ENCODE measurements around the gene TNNI2. TPM values are rescaled to one million over a fixed set of nuclear protein-coding genes. Genes with fewer than 3 reads are reported as not detected.
A peak's percentile ranks its signal among the peaks of the same experiment; 100 is the strongest.

TNNI2 gene
- total RNA-seq, 2 experiments from 2014 or later, result 2.5 to 14.3 TPM

GRCh38 chr11:1848640-1849430 lies 10.1 kb downstream of the TNNI2 start:
- H3K9me3 ChIP-seq (ENCODE audit: low read length), result no peaks in the 10 kb centered on the region
- no peak overlapping the region for H3K27ac ChIP-seq (ENCODE audit: low read depth, low read length, poor library complexity, severe bottlenecking)
- TF ChIP-seq CTCF (conservative IDR thresholded peaks at IDR 0.05; ENCODE audit: low read length) (no peak), EZH2phosphoT487 (IDR thresholded peaks at IDR 0.05; ENCODE audit: borderline replicate concordance, low read depth, low read length) (no peak)
- intact Hi-C loops (cut with micrococcal nuclease; ENCODE audit: unreplicated experiment), result no loop called here
- H3K4me3 ChIP-seq (ENCODE audit: low read depth, low read length, poor library complexity, severe bottlenecking), result no peak overlapping the region
- no TSS peak for BruUV-seq (replicated peaks)
- H3K4me2 ChIP-seq (ENCODE audit: low read length), result no peak overlapping the region
- peaks cover 9% of the 10 kb centered on the region for H3K79me2 ChIP-seq (ENCODE audit: insufficient read depth, low read depth, low read length)
- DNase-seq (ENCODE audit: low spot score), result no peak
- no peak overlapping the region for H2AFZ ChIP-seq (ENCODE audit: low read length)
- no peaks in the 10 kb centered on the region for H3K36me3 ChIP-seq (ENCODE audit: insufficient read depth, low read length)
- H4K20me1 ChIP-seq (ENCODE audit: insufficient read depth, low read length), result no peaks in the 10 kb centered on the region
- ChIA-PET POLR2A (interaction anchor here (0.7 kb wide), 1 partner anchor 34 kb away, joined by 3 read pairs; no protein-coding TSS in a partner anchor), CTCF (ENCODE audit: unreplicated experiment) (no interaction called here)
- H3K4me1 ChIP-seq (ENCODE audit: insufficient read depth, low read length, poor library complexity, severe bottlenecking), result peaks cover 49% of the 10 kb centered on the region
- H3K9me2 ChIP-seq (ENCODE audit: insufficient read depth, low read length), result no peaks in the 10 kb centered on the region

- H4K20me1 ChIP-seq (ENCODE audit: insufficient read depth, low read length), result peaks cover 10% of the 10 kb centered on the region
- H3K4me3 ChIP-seq (ENCODE audit: low read depth, low read length, poor library complexity, severe bottlenecking), result peak overlapping the region; percentile 93
- peak overlapping the region; percentile 85 for H3K4me2 ChIP-seq (ENCODE audit: low read length)
- peak overlapping the region; percentile 96 for H3K27ac ChIP-seq (ENCODE audit: low read depth, low read length, poor library complexity, severe bottlenecking)
- no TSS peak for BruUV-seq (replicated peaks)
- no peak for TF ChIP-seq EZH2phosphoT487 (IDR thresholded peaks at IDR 0.05; ENCODE audit: borderline replicate concordance, low read depth, low read length)
- H3K9me3 ChIP-seq (ENCODE audit: low read length), result no peaks in the 10 kb centered on the region
- ChIA-PET CTCF (ENCODE audit: unreplicated experiment) (interaction anchor here (1.2 kb wide), 1 partner anchor 31 kb away, joined by 5 read pairs; no protein-coding TSS in a partner anchor), POLR2A (interaction anchor here (1.3 kb wide), 1 partner anchor 11 kb away, joined by 3 read pairs; no protein-coding TSS in a partner anchor)
- intact Hi-C loops (cut with micrococcal nuclease; ENCODE audit: unreplicated experiment), result loop anchor here (1.0 to 5.0 kb wide), 3 partner anchors 11 to 536 kb away; no protein-coding TSS in a partner anchor
- peaks cover 53% of the 10 kb centered on the region for H3K4me1 ChIP-seq (ENCODE audit: insufficient read depth, low read length, poor library complexity, severe bottlenecking)
- H3K36me3 ChIP-seq (ENCODE audit: insufficient read depth, low read length), result no peaks in the 10 kb centered on the region; the same call in 1 of the 2 replicates
- H3K9me2 ChIP-seq (ENCODE audit: insufficient read depth, low read length), result no peaks in the 10 kb centered on the region
- H3K79me2 ChIP-seq (ENCODE audit: insufficient read depth, low read depth, low read length), result peaks cover 29% of the 10 kb centered on the region
- DNase-seq (ENCODE audit: low spot score), result no peak
- H2AFZ ChIP-seq (ENCODE audit: low read length), result peak overlapping the region; percentile 72; the same call in 1 of the 2 replicates
Observed at GRCh38 chr11:1851468-1852180, 12.8 kb downstream of the TNNI2 start.

GRCh38 chr11:1852271-1852876 lies 13.6 kb downstream of the TNNI2 start:
- CTCF ChIA-PET (ENCODE audit: unreplicated experiment), result no interaction called here
- peak overlapping the region; percentile 26; the same call in 1 of the 2 replicates for H2AFZ ChIP-seq (ENCODE audit: low read length)
- TF ChIP-seq CTCF (conservative IDR thresholded peaks at IDR 0.05; ENCODE audit: low read length) (no peak), EZH2phosphoT487 (IDR thresholded peaks at IDR 0.05; ENCODE audit: borderline replicate concordance, low read depth, low read length) (no peak)
- no peaks in the 10 kb centered on the region for H3K9me2 ChIP-seq (ENCODE audit: insufficient read depth, low read length)
- intact Hi-C loops (cut with micrococcal nuclease; ENCODE audit: unreplicated experiment), result loop anchor here (1.0 to 5.0 kb wide), 3 partner anchors 12 to 535 kb away; no protein-coding TSS in a partner anchor
- peaks cover 10% of the 10 kb centered on the region for H4K20me1 ChIP-seq (ENCODE audit: insufficient read depth, low read length)
- H3K4me1 ChIP-seq (ENCODE audit: insufficient read depth, low read length, poor library complexity, severe bottlenecking), result peaks cover 53% of the 10 kb centered on the region
- POLR2A ChIA-PET, result interaction anchor here (1.3 kb wide), 2 partner anchors 12 to 13 kb away, joined by 3 to 4 read pairs; partner anchors contain the start of gene TNNI2
- peaks cover 29% of the 10 kb centered on the region for H3K79me2 ChIP-seq (ENCODE audit: insufficient read depth, low read depth, low read length)
- DNase-seq (ENCODE audit: low spot score), result no peak
- H3K4me3 ChIP-seq (ENCODE audit: low read depth, low read length, poor library complexity, severe bottlenecking), result peak overlapping the region; percentile 93
- BruUV-seq (replicated peaks), result no TSS peak
- peak overlapping the region; percentile 85 for H3K4me2 ChIP-seq (ENCODE audit: low read length)
- H3K36me3 ChIP-seq (ENCODE audit: insufficient read depth, low read length), result no peaks in the 10 kb centered on the region; the same call in 1 of the 2 replicates
- no peaks in the 10 kb centered on the region for H3K9me3 ChIP-seq (ENCODE audit: low read length)
- H3K27ac ChIP-seq (ENCODE audit: low read depth, low read length, poor library complexity, severe bottlenecking), result peak overlapping the region; percentile 96

All from OCI-LY7 (cell line).